ENCODE results near the gene ALDH4A1. TPM values are rescaled to one million over a fixed set of nuclear protein-coding genes. Genes with fewer than 3 reads are reported as not detected.

ALDH4A1 gene
- total RNA-seq, 4 donors from 2014 or later, result 16.5 to 25.8 (median 22.1) TPM

GRCh38 chr1:18944810-18945209 is 42.5 kb upstream of the ALDH4A1 start:
- no peak for DNase-seq (ENCODE audit: low spot score in 2 of 2)
- intact Hi-C loops (cut with DNase I; ENCODE audit: low total_unique reads), result loop anchor here (5.0 kb wide), 1 partner anchor 137 kb away; no protein-coding TSS in a partner anchor
- no peak for TF ChIP-seq POLR2A (IDR thresholded peaks at IDR 0.05)
- TF ChIP-seq CTCF (IDR thresholded peaks at IDR 0.05), result no peak
- 42 to 43% methylated on average over 2 of the region's 2 CpGs for WGBS, 2 donors
- H3K4me3 ChIP-seq (ENCODE audit: low read depth, poor library complexity, severe bottlenecking), result no peak overlapping the region

GRCh38 chr1:18943914-18944572 is 41.7 kb upstream of the ALDH4A1 start:
- TF ChIP-seq CTCF (IDR thresholded peaks at IDR 0.05) (no peak), POLR2A (IDR thresholded peaks at IDR 0.05) (no peak)

GRCh38 chr1:18943162-18943561 is 40.8 kb upstream of the ALDH4A1 start:
- WGBS, 2 donors, result 81 to 91% methylated on average over 4 of the region's 4 CpGs

More at GRCh38 chr1:18943914-18944572, 41.7 kb upstream of the ALDH4A1 start:
- H3K4me3 ChIP-seq (ENCODE audit: low read depth, poor library complexity, severe bottlenecking), result no peak overlapping the region
- intact Hi-C loops (cut with DNase I; ENCODE audit: low total_unique reads), result no loop called here
- WGBS, 2 donors, result 87 to 92% methylated on average over 9 of the region's 9 CpGs
- no peak for DNase-seq (ENCODE audit: low spot score in 2 of 2)

GRCh38 chr1:18942340-18942739 is 40.0 kb upstream of the ALDH4A1 start:
- H3K4me3 ChIP-seq (ENCODE audit: low read depth, poor library complexity, severe bottlenecking), result no peak overlapping the region
- no peak for DNase-seq (ENCODE audit: low spot score in 2 of 2)
- WGBS, 2 donors, result 56 to 68% methylated on average over 4 of the region's 4 CpGs
- TF ChIP-seq CTCF (IDR thresholded peaks at IDR 0.05) (no peak), POLR2A (IDR thresholded peaks at IDR 0.05) (no peak)
- intact Hi-C loops (cut with DNase I; ENCODE audit: low total_unique reads), result no loop called here

More at GRCh38 chr1:18943162-18943561, 40.8 kb upstream of the ALDH4A1 start:
- intact Hi-C loops (cut with DNase I; ENCODE audit: low total_unique reads), result no loop called here
- DNase-seq (ENCODE audit: low spot score in 2 of 2), result no peak
- H3K4me3 ChIP-seq (ENCODE audit: low read depth, poor library complexity, severe bottlenecking), result no peak overlapping the region
- TF ChIP-seq CTCF (IDR thresholded peaks at IDR 0.05) (no peak), POLR2A (IDR thresholded peaks at IDR 0.05) (no peak)

- DNase-seq (ENCODE audit: low spot score in 2 of 2), result no peak
- H3K4me3 ChIP-seq (ENCODE audit: low read depth, poor library complexity, severe bottlenecking), result no peak overlapping the region
- 51% methylated on average over 18 of the region's 18 CpGs for WGBS, 2 donors
- TF ChIP-seq CTCF (IDR thresholded peaks at IDR 0.05) (no peak), POLR2A (IDR thresholded peaks at IDR 0.05) (no peak)
- intact Hi-C loops (cut with DNase I; ENCODE audit: low total_unique reads), result no loop called here
Observed at GRCh38 chr1:18941221-18942141, 39.1 kb upstream of the ALDH4A1 start.

Measured in lower leg skin (tissue), 4 donors.